Measurements from ENCODE around the gene TNIK. TPM values are rescaled to one million over a fixed set of nuclear protein-coding genes. Genes with fewer than 3 reads are reported as not detected.

TNIK gene
- total and polyA plus RNA-seq, 2 of the 13 experiments (the other 11 are each of a cell fraction or from before 2014, with no cell fraction given): 0.15 to 0.22 TPM

DNA sequence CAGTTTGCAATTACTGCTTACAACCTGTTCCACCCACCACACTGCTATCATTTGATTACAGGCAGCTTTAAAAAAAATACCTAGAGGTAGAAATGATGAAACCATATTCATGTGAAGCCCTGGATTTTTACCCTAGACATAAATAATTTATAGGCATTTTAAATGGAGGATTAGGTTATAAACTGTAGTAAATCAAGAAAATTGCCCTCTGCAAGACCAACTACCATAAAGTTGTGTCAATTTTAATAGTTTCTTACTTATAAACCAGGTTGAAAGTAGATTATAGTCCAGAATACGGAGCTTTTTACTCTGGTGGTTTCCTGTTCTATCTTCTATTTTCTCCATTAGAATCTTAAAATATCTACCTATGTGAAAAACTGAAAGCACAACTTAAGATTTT lies 13.9 kb downstream of the TNIK start (continued):
- TF ChIP-seq CBX2 (IDR thresholded peaks at IDR 0.05; ENCODE audit: low read depth, low read length): no peak
- TF ChIP-seq CBX2 (CRISPR knock-in tag; IDR thresholded peaks at IDR 0.05; ENCODE audit: low read depth): no peak
- no peak for TF ChIP-seq POLR2AphosphoS2 (IDR thresholded peaks at IDR 0.05; ENCODE audit: low read depth, low read length)
- TF ChIP-seq MIER2 (CRISPR knock-in tag; IDR thresholded peaks at IDR 0.05): no peak
- TF ChIP-seq ATF7-NPFF (CRISPR knock-in tag; IDR thresholded peaks at IDR 0.05; ENCODE audit: low read depth): no peak

- ATAC-seq (no peak), FAIRE-seq (no peak), DNase-seq (ENCODE audit: low spot score) (no peak)
- Histone ChIP-seq H3K4me2 (ENCODE audit: low read depth, low read length) (no peak overlapping the region), H2AFZ (ENCODE audit: low read length) (no peak overlapping the region), H3K9ac (ENCODE audit: insufficient read depth, low read depth, low read length) (no peak overlapping the region), H3K4me1 (ENCODE audit: insufficient read depth, low read length) (no peaks in the 10 kb centered on the region), H3K27ac (ENCODE audit: extremely low read length, insufficient read depth, low read length) (no peak overlapping the region), H3K27me3 (ENCODE audit: control insufficient read depth in 1 of 2, insufficient read depth in 2 of 2, low read length in 2 of 2) (0 out of 5 replicates have a peak, but pooled peaks cover 0 to 1% of the 10 kb centered on the region in 2 experiments), H3K9me3 (ENCODE audit: low read length) (no peaks in the 10 kb centered on the region), H3K4me3 (replicated peaks in 1 of 3; ENCODE audit: insufficient read depth in 1 of 3, low read depth in 2 of 3, low read length in 3 of 3) (no peak overlapping the region), H3K79me2 (ENCODE audit: insufficient read depth, low read length) (no peaks in the 10 kb centered on the region), H3K36me3 (replicated peaks in 1 of 2; ENCODE audit: control insufficient read depth in 1 of 2, insufficient read depth in 2 of 2, low read length in 2 of 2) (no peaks in the 10 kb centered on the region), H4K20me1 (ENCODE audit: insufficient read depth, low read length) (no peaks in the 10 kb centered on the region)
- ChIA-PET POLR2A (no interaction called here), CTCF (ENCODE audit: low intra/inter-chr PET ratio, low total read pairs) (no interaction called here)
- 70% methylated on average over 6 of the region's 6 CpGs for WGBS (ENCODE audit: low lambda C conversion rate)
- no peak for TF ChIP-seq IKZF4 (CRISPR knock-in tag; IDR thresholded peaks at IDR 0.05; ENCODE audit: borderline replicate concordance, low read depth, not compliant biosample characterization)
- TF ChIP-seq ZNF546 (CRISPR knock-in tag; conservative IDR thresholded peaks at IDR 0.05): no peak
- no peak for TF ChIP-seq ZBTB7B (CRISPR knock-in tag; IDR thresholded peaks at IDR 0.05)
- TF ChIP-seq ZNF761 (CRISPR knock-in tag; conservative IDR thresholded peaks at IDR 0.05): no peak
- no TSS peak for BruUV-seq (replicated peaks)
- in situ Hi-C loops (cut with HindIII; ENCODE audit: extremely low pct_ligation_motif_present, low pct_unique_long_range_greater_than_20kb): no loop called here
- intact Hi-C loops (cut with micrococcal nuclease; ENCODE audit: unreplicated experiment): no loop called here
Observed at GRCh38 chr3:171445620-171446204, 14.5 kb downstream of the TNIK start.

Data from HepG2 (cell line).